ENCODE results near the gene EIF2S2.

The EIF2S2 gene

DNA sequence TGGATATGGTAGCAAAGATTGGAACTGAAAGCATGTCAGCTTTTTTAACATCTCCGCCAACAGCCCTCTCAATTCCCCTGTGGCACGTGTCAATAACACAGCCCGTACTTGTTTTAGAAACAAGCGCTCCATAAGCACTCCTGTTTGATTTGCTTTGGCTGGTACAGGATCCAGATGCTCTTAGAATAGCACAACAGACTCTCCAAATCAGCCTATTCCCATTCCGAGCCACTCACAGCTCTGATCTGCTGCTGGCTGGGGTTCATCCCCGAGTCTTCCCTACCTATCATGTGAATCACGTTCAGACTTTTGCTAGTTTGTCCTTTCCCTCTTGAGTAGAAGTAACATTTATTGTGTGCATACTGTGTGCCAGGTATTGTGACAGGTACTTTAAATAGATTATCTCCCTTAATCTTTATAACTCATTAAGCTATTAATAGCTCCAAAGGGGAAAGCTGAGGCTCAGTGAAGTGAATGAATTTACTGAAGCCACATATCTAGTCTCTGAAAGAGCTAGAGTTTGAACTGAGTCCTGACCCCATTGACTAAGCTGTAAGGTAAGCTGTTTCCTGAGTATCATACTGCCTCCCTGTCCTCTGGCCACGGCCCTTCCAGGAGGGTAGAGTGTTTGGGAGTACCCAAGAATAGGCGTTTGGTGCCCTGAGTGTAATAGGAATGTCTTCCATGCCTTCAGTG lies 71.6 kb downstream of the EIF2S2 start:
- Histone ChIP-seq H3K36me3 (replicated peaks) (no peaks in the 10 kb centered on the region), H3K27me3 (replicated peaks) (no peaks in the 10 kb centered on the region), H3K27ac (no peak overlapping the region), H3K4me3 (ENCODE audit: low read depth, low read length) (no peak overlapping the region)
- no peak for DNase-seq
- TF ChIP-seq CTCF (IDR thresholded peaks at IDR 0.05; ENCODE audit: low read depth, low read length, missing control alignments): no peak
- in situ Hi-C loops (cut with HindIII; ENCODE audit: low pct_ligation_motif_present, low sequenced_read_pairs): no loop called here

All from brain microvascular endothelial cell (primary cell).